GM19467 (cell line): Measurements from ENCODE around the gene ARID4A.
"Not testable (repeated sequence)": the region's sequence is repeated elsewhere in the genome, so short reads cannot be mapped to it uniquely, and the experiment has no call there.

Source experiments
- ATAC-seq: cut with Tn5 transposase; IDR thresholded peaks from one replicate; pipeline ENCODE4 v1.9.1; 2021; ENCODE audit warnings: mild to moderate bottlenecking, moderate library complexity; ENCODE audit not compliant: unreplicated experiment

ARID4A gene

DNA sequence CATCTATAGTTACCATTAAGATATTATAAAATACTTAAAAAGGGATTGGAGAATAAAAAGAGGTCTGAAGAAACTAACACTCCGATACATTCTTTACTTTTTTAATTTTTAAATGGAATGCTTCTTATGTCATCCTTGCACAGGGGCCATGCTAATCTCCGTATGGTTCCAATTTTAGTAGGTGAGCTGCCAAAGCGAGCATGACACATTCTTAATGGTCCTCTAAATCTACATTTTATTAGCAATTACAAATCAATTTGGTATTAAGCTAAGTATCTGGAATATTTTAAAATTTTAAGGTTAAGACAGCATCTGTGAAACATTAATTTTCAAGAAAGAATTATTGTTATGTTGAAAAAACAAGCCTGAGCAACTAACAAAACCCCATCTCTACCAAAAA lies 6.2 kb upstream of the ARID4A start:
- no peak for ATAC-seq

DNA sequence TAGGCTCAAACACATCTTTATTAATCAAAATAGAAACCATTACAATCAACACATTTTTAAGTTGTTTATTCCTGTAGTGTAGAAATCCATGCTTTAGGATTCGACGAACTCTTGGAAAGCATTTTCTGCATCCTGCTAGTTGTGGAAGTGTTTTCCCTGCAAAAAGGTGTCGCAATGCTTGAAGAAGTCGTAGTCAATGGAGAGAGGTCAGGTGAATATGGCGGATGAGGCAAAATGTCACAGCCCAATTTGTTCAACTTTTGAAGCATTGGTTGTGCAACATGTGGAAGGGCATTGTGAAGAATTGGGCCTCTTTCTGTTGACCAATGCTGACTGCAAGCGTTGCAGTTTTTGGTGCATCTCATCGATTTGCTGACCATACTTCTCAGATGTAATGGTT lies 4.2 kb upstream of the ARID4A start:
- no peak for ATAC-seq

DNA sequence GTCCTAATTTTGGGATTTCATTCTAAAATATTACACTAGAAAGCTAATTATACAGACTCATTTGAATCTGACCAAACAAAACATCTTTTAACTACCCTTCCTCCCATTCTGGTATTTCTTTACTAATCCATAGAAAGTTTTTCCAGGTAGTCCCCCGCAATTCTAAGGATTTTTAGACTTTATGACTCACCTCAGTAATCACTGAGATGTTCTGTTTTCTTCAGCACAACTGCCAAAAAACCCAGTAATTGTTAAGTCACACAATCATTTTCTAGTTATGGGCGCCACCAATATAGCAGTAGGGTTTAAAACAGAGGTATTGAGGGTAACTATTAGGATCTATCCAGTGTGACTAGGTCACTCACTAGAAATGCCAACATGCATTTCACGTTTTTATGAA lies 1.6 kb upstream of the ARID4A start:
- ATAC-seq, result no peak

DNA sequence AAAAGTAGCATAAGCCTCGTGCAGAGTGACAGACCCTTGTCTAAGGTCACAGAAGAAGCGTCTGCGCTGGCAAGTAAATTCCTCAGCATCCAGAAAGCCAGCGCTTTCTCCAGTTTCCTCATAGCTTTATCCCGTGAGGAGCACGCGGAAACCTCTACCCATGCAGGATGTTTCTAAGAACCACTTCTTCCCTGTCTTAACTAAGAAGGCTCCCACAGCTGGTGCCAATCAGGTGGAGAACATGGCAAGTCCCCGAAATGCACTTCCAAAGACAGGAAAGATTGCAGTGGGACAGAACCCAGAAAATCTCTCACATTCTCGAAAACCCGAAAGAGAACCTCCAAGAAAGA lies 968 bp upstream of the ARID4A start:
- peak; percentile 1 for ATAC-seq

DNA sequence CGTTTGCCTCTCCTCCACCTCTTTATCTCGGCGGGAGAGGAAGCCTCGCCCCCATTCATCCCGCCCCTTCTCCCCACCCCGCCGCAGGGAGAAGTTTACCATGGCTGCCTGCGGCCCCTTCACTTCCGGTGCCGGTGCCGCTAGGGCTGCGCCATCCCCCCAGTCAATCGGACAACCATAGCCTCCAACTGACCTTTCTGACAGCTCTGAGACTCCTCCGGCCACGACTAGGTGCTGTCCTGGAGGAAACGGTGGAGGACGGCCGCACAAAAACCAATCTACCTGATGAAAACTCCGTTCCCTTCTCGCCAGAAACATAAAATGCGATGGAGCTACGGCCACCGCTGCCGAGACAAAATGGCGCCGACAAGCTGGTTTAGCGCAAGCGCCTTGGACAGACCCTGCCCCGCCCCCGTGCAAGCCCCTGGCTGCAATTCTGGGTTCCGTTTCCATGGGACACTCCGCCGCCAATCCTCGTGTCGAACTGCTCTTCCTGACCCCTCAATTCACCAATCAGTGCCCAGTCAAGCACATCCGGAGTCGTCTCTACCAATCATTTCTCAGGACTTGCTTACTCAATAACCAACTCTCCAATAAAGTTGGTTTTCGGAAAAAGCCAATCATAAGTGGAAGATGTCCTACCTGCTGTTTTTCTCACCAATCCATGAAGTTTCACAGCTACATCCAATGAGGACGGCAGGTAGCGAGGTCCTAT lies 436 bp upstream of the ARID4A start:
- ATAC-seq, result peak; percentile 77

DNA sequence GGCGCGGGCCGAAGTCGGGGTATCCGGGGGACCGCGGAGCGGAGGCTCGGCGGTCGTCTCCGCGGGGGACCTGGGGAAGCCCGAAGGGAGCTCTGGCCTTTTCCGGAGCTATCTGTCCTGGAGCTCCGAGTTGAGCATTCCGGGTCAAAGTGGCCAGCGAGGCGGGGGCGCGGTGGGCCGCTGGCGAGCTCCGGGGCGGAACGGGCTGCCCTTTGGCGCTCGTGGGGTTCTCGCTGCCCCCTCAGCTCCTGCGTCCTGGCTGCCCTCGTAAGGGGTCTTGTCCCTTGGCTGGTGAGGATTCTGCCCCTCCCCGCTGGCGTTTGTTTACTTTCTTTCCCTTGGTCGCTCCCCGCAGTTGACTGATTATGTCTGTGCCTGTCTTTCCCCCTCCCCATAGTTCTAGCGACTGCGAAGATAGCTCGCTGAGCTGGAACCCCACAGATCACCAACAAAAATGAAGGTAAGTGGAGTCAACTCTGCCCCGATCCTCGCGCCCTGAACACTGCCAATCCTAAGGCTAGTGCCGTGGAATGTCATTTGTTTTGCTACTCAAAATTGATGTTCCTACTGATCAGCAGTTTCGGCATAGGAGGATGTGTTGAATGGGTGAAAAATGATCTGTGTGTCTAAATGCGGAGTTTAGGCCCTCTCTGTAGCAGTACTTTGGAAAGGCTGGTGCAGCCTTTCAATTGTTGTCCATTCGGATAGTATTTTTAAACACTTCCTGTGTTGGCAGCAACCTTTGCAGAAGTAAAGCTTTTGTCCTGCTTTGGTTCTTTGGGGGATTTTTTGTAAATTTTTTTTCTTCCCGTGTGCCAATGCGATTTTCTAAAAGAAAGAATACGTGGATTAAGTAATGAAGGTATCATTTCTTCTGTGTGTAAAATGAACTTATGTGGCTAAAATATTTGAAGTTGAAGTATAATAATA lies 1.3 kb downstream of the ARID4A start:
- no peak for ATAC-seq

DNA sequence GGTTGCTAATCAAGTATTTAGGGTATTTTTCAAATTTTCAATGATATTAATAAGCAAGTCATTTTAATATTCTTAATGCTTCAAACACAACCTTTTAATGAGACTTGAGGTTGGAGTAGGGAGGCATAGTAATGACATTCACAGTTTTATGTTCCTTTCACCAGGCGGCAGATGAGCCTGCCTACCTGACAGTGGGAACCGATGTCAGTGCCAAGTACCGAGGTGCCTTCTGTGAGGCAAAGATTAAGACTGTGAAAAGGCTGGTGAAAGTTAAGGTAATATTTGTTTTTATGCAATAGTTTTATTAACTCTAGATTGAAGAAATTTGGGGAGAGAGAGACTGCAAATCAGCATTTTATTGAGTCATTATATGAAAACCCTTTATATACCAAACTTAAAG lies 3.1 kb downstream of the ARID4A start:
- no peak for ATAC-seq

DNA sequence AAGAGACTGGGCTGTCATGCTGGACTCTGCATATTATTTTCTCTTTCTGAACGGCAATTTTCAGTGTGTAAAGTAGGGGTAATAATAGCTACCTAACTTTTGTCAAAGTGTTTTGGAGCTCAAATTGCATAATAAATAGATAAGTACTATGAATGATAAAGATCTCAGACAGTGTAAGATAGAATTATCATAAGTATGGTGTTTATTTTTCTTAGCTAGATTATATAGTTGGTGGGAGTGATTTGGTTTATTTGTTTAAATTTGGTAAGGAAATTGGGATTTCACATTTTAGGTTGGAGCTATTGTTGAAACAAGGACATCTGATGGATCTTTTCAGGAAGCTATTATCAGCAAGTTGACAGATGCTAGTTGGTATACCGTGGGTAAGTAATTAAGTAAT lies 7.4 kb downstream of the ARID4A start:
- ATAC-seq, result no peak

DNA sequence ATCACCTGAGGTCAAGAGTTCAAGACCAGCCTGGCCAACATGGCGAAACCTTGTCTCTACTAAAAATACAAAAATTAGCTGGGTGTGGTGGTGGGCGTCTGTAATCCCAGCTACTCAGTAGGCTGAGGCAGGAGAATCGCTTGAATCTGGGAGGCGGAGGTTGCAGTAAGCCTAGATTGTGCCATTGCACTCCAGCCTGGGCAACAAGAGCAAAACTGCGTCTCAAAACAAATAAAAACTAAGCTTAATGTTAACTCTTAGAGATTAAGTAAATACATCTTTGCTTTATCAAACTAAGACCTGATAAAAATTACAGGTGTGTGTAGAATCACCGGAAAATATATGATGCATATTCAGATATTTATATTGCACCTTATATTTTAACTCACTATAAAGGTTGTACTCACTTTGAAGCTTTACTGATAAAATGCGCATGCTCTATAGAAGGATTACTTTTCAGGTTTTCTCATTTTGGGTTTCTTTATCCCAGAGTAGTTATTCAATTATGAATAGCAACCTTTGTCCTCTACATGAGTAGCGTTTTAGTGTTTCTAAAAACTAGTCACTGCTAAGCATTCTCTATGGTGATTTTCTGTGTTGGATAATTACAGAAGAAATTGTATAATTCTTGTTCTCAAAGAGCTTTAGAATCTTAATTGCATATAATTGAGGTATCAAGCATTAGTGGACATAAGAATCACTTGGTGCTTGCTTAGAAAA lies 9.4 kb downstream of the ARID4A start:
- no peak for ATAC-seq

DNA sequence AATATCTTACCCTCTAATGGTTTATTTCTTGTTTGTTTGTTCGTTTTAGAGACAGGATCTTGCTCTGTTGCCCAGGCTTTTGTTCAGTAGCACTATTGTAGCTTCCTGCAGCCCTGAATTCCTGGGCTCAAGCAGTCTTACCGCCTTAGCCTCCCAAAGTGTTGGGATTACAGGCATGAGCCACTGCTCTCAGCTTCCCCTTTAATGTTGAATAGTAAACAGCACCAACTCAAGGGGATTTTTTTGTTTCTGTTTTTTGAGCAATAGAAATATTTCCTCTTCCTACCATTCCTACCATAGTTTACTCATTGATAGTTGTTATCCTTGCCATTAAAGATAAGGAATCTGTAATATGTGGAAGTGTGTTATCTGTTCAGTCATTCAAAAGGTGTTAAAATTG lies 10.7 kb downstream of the ARID4A start:
- no peak for ATAC-seq

DNA sequence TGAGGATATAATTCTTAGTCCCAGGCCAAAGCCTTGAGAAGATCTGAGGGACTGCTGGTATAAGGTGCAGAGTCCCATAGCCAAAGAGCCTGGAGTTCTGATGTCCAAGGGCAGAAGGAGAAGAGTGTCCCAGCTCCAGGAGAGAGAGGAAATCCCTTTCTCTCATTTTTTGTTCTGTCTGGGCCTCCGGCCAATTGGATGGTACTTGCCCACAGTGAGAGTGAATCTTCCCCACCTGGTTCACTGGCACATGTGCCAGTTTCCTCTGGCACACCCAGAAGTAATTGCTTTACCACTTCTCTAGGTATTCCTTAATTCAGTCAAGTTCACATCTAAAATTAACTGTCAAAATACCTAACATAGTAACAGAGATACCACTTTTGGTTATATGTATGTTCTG lies 15.3 kb downstream of the ARID4A start:
- ATAC-seq, result no peak

DNA sequence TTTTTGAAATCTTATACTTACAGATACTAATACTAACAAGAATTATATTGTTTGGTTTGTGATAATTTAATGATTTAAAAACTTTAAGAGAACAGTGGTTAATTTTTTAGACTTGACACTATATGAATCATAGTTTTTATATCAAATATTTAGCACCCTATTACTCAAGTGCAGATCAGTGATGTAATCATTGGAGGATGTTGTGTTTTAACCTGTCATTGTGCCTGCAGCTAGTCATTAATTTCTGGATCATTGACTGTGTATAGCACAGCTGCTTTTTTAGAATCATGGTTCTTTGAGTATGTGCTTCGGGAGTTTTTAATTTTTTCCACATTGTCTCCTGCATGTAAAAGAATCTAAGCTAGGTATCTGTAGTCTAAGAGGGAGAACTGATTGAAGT lies 17.3 kb downstream of the ARID4A start:
- no peak for ATAC-seq

DNA sequence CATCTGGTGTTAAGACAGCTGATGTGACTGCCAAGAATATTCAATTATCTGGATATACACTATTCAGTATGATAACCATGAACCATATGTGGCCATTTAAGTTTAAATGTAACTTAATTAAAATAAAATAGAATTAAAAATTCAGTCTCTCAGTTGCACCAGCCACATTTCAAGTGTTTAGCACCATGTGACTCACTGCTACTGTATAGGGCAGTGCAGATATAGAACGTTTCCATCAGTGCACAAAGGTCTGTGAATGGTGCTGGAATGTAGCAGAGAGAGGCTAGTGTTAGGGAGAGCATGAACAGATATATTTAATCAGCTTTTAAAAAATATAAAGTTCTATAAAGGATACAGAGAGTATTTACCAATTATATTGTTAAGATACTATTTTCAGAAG lies 28.7 kb downstream of the ARID4A start:
- no peak for ATAC-seq

DNA sequence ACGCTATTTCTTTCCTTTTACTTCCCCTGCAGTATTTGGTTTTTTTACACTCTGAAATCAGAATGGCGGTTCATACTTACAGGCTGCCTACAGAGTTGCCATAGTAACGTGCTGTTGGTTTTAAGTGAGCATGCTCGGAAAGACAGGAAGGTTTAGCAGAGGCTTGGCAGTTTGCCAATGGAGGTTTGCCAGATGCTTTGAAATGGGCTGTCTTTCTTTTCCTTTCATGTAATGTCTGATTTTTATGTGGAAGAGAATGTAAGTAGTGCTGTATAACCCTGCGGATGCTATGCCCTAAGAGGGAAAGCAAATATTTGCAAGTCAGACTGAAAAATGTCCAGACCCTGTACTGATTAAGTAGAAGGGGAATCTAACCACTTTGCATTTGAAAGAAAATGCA lies 32.8 kb downstream of the ARID4A start:
- peak; percentile 83 for ATAC-seq

DNA sequence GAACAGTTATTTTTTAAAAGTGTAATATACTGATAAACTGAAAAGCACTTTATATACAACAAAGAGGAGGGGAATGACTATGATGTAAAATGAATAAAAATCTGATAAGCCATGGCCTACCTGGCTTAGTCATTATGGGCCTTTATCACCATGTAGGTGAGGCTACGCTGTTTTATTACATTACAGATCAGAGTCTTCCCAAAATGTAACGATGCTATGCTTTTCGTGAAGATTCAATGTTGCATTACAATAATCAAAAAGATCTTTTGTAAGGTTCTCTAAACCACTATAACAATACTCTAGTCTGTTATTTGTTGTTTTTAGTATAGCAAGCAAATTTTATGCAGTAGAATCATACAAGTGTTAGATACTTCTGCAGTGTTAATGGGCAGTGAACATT lies 34.2 kb downstream of the ARID4A start:
- ATAC-seq, result no peak

DNA sequence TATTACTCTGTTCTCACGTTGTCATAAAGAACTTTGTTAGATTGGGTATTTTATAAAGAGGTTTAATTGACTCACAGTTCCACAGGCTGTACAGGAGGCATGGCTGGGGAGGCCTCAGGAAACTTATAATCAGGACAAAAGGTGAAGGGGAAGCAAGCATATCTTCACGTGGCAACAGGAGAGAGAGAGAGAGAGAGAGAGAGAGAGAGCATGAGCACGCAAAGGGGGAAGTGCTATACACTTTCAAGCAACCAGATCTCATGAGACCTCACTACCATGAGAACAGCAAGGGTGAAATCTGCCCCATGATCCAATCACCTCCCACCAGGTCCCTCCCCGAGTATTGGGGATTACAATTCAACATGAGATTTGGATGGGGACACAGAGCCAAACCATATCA lies 41.3 kb downstream of the ARID4A start:
- not testable (repeated sequence) for ATAC-seq

DNA sequence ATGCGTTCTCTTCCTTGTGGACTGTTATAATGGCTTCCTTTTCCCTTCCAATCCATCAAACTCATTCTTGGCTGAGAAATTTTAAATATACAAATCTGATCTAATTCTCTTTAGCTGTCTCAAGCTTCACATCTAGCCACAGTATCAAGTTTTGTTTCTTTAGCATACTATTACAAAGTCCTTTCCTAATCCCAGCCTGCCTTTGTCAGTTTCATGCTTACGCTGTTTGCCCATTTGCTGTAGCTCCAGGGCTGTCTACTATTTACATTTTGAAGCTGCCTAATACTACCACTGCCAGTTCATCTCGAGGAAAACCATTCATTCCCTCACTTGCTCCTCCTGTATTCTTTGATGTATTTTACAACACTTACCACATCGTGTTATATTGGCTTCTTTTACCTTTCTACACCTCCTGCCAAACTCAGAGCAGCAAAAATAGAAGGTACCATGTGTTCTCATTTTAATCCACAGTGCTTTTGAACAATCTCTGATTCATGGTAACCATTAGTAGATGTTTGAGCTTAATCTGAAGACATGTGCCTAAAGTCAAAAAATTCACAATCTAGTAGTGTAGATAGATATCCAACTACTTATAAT lies 42.9 kb downstream of the ARID4A start:
- ATAC-seq, result no peak

DNA sequence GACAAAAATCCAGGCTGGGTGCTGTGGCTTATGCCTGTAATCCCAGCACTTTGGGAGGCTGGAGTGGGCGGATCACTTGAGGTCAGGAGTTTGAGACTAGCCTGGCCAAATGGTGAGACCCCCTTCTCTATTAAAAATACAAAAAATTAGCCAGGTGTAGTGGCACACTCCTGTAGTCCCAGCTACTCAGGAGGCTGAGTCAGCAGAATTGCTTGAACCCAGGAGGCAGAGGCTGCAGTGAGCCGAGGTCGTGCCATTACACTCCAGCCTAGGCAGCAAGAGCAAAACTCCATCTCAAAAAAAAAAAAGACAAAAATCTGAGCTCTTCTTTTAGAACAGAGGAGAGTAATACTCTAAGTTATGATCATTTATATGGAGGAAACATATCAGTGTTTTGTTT lies 45.2 kb downstream of the ARID4A start:
- ATAC-seq, result not testable (repeated sequence)

DNA sequence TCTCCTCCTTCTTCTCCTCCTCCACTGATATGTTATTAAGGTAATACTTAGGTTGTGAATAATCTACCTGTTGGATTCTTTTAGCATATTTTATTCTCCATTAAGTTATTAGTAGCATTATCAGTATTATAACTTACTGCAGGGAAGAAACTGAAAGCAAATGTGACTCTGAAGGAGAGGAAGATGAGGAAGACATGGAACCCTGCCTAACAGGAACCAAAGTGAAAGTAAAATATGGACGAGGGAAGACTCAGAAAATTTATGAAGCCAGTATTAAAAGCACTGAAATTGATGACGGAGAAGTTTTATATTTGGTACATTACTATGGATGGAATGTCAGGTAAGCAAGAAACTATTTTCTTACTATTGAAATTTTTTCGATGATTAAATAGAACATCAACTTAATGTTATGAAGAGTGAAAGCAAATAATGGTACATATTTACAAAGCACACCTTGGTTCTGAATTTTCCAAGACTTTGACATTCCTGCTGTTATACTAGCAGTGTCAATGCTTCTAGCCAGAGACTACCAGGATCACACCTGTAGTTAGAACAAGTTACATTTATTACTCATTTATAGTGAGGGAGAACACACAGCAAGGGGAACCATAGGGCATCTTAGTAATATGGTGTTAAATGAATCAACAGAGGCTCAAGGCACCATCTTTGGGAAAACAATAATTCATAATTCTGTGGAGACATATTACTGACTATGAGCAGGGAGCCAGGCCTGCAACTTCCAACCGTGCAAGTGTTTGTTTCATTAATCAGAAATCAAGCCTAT lies 55.4 kb downstream of the ARID4A start:
- no peak for ATAC-seq

DNA sequence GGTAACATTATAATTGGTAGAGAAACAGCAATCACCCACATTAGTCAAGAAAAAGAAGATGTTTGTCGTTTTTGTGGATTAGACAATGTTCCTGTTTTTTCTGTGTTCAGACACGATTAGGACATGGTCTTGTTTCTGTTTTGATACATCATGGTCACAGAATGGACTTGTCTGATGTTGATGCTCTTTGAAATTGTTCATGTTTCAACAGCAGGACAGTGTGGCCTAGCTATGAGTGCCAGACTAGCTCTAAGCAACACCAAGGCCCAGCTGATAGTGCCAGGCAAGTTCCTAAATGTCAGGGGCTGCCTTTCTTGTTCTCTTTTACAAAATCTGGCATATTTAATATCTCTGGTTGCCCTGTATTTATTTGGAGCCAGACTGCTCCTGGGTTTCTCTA lies 56.5 kb downstream of the ARID4A start:
- ATAC-seq, result no peak

DNA sequence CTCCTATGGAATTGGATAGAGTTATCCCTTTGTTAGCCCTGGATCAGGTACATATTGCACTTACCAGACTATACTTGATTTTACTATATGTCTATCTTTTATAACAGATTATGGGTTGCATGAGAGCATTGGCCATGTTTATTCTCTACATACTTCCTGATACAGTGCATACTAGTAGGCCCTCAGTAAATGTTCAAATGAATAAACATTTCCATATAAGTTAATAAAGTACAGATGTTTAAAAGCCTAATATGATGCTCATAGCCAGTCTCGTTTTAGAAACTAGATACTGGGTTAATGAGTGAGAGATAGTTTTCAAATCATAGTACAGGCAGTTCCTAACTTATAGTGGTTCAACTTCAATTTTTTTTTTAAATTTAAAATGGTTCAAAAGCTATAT lies 57.9 kb downstream of the ARID4A start:
- no peak for ATAC-seq
